HG03354 (cell line): ENCODE results near the gene INO80B.
A peak's percentile ranks its signal among the peaks of the same experiment; 100 is the strongest.

Experiments used
- ATAC-seq: cut with Tn5 transposase; IDR thresholded peaks from one replicate; pipeline ENCODE4 v1.9.1; 2021; ENCODE audit warnings: mild to moderate bottlenecking; ENCODE audit not compliant: unreplicated experiment, poor library complexity, severe bottlenecking

The INO80B gene

GRCh38 chr2:74498500-74499266 lies 43.8 kb downstream of the INO80B start:
- ATAC-seq, result no peak

- no peak for ATAC-seq
Observed at GRCh38 chr2:74499267-74499939, 44.5 kb downstream of the INO80B start, which contains the start of gene LBX2. Gene LBX2, minus strand, starts transcription at chr2:74499603. Its CDS starts 66 bp downstream, at chr2:74499537.

GRCh38 chr2:74499940-74500577 lies 45.2 kb downstream of the INO80B start:
- no peak for ATAC-seq

- no peak for ATAC-seq
Observed at GRCh38 chr2:74500578-74500946, 45.7 kb downstream of the INO80B start.

- no peak for ATAC-seq
Observed at GRCh38 chr2:74501335-74502071, 46.6 kb downstream of the INO80B start.

GRCh38 chr2:74502147-74502719 lies 47.3 kb downstream of the INO80B start:
- ATAC-seq, result no peak

- peak; percentile 42 for ATAC-seq
Observed at GRCh38 chr2:74502720-74503505, 48.0 kb downstream of the INO80B start.

- ATAC-seq, result no peak
Observed at GRCh38 chr2:74503506-74504475, 48.9 kb downstream of the INO80B start.

- no peak for ATAC-seq
Observed at GRCh38 chr2:74504591-74504990, 49.7 kb downstream of the INO80B start.

- no peak for ATAC-seq
Observed at GRCh38 chr2:74505448-74506246, 50.8 kb downstream of the INO80B start.

GRCh38 chr2:74507145-74507925 lies 52.4 kb downstream of the INO80B start, which contains the start of gene PCGF1:
Gene PCGF1, minus strand, starts transcription at chr2:74507695. Its CDS starts 27 bp downstream, at chr2:74507668.
- ATAC-seq, result peak; percentile 90
